ENCODE data around the gene PLXNB3.

DNA sequence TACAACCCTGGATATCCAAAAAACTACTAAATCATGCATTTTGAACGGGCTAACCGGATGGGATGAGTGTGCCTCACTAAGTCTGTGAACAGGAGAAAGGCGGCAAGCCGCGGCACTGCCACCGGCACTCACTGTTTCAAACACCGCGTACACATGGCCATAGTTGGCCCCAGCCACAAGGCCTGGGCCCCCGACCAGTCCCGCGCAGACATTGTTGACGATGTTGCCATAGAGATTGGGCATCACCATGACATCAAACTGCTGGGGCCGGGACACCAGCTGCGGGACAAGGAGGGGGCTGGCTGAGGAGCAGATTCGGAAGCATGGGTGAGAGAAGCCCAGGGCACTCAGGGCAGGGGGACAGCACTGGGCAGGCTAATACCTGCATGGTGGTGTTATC lies 22.6 kb downstream of the PLXNB3 start:
- TF ChIP-seq REST (IDR thresholded peaks at IDR 0.05; ENCODE audit: borderline replicate concordance) (no peak), POLR2AphosphoS5 (IDR thresholded peaks at IDR 0.05) (no peak), EP300 (conservative IDR thresholded peaks at IDR 0.05; ENCODE audit: poor library complexity, severe bottlenecking) (no peak), EZH2 (IDR thresholded peaks at IDR 0.05; ENCODE audit: borderline replicate concordance, insufficient read depth, low read length, poor library complexity, severe bottlenecking) (no peak), TAF1 (IDR thresholded peaks at IDR 0.05; ENCODE audit: low read depth) (no peak), RAD21 (conservative IDR thresholded peaks at IDR 0.05) (no peak), SMC3 (conservative IDR thresholded peaks at IDR 0.05; ENCODE audit: poor library complexity) (no peak)
- TF ChIP-seq, protein P1, sequence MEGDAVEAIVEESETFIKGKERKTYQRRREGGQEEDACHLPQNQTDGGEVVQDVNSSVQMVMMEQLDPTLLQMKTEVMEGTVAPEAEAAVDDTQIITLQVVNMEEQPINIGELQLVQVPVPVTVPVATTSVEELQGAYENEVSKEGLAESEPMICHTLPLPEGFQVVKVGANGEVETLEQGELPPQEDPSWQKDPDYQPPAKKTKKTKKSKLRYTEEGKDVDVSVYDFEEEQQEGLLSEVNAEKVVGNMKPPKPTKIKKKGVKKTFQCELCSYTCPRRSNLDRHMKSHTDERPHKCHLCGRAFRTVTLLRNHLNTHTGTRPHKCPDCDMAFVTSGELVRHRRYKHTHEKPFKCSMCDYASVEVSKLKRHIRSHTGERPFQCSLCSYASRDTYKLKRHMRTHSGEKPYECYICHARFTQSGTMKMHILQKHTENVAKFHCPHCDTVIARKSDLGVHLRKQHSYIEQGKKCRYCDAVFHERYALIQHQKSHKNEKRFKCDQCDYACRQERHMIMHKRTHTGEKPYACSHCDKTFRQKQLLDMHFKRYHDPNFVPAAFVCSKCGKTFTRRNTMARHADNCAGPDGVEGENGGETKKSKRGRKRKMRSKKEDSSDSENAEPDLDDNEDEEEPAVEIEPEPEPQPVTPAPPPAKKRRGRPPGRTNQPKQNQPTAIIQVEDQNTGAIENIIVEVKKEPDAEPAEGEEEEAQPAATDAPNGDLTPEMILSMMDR (IDR thresholded peaks at IDR 0.05; ENCODE audit: poor library complexity, severe bottlenecking) = no peak

Data from neural cell (in vitro differentiated cells).